Stimulated activated naive CD4-positive, alpha-beta T cell (primary cell): Measurements from ENCODE around the gene IDH3A.

ENCODE experiments used
- DNase-seq, 6 experiments: peaks; one replicate each; lab custom pipeline; 2025; lab: John Stamatoyannopoulos, UW

The IDH3A gene

DNA sequence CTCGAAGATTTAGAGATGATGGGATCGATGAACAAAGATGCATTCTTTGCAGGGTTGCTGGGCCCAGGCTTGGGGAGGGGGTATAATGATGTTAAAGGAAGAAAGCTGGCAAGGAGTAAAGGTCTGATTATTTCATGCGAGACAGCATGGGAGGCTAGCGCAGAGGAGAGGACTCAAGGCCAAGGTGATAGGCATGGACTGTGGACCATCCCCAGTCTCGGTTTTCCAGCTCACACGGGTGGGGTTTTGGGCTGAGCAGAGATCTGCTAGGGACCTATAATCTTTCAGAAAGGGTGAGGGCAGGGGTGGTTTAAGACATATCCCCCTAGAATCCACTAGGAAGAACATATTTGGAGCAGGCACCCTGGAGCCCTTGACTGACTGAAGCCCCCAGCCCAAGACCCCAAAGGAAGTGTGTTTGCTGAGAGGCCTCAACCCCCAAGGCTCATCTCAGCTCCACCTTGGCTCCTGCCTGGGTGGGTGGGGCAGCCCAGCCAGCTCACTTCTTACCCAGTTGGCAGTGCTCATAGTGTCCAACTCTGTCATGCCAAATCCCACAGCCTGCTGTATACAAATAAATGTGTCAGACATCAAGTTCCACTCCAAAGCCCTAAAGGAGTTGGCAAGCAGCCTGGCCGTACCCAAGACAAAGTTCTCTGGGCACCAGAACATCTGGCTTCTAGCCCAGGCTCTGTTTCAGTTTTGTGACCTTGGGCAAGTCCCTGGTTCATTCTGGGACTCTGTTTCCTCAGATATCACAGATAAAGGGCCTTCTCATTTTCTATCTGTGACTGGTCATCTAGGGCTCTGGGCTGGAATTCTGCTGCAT, 67.3 kb downstream of the IDH3A start:
- no peak for DNase-seq

DNA sequence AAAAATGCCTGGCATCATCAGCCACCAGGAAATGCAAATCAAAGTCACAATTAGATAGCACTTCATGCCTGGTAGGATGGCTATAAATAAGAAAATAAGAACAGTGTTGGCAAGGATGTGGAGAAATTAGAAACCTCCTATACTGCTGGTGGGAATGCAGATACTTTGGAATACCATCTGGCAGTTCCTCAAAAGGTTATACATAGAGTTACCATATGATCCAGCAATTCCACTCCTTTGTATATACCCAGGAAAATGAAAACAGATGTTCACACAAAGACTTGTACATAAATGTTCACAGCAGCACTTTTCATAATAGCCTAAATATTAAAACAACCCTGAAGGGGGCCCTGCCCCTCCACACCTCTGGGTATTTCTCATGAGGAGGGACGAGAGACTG, 71.6 kb downstream of the IDH3A start:
- no peak for DNase-seq
